Effector memory CD4-positive, alpha-beta T cell (primary cell): ENCODE results near the gene OSBPL5.

Source experiments
- DNase-seq, 3 donors: peaks; one replicate each; pipeline ENCODE4 v3.0.0-alpha.2; 2020
- H3K27ac ChIP-seq: 2 replicates; pipeline ENCODE4 v1.7.0; 2013; ENCODE audit warnings: mild to moderate bottlenecking, low read length, moderate library complexity; ENCODE audit not compliant: insufficient read depth, poor library complexity, severe bottlenecking
- H3K27me3 ChIP-seq: replicated peaks from 2 replicates; pipeline ENCODE4 v1.7.0; 2013; ENCODE audit warnings: mild to moderate bottlenecking, low read length; ENCODE audit not compliant: insufficient read depth, control insufficient read depth, poor library complexity, severe bottlenecking
- H3K36me3 ChIP-seq: 2 replicates; pipeline ENCODE4 v1.7.0; 2013; ENCODE audit warnings: mild to moderate bottlenecking, low read length, moderate library complexity; ENCODE audit not compliant: control insufficient read depth, insufficient read depth
- H3K4me1 ChIP-seq: 2 replicates; pipeline ENCODE4 v1.7.0; 2013; ENCODE audit warnings: low read length, mild to moderate bottlenecking; ENCODE audit not compliant: control insufficient read depth, insufficient read depth, poor library complexity, severe bottlenecking
- H3K4me3 ChIP-seq: 2 replicates; pipeline ENCODE4 v1.7.0; 2013; ENCODE audit warnings: low read length, low read depth, mild to moderate bottlenecking; ENCODE audit not compliant: insufficient read depth, poor library complexity, severe bottlenecking
- H3K9me3 ChIP-seq: 2 replicates; pipeline ENCODE4 v1.7.0; 2013; ENCODE audit warnings: mild to moderate bottlenecking, low read length, moderate library complexity; ENCODE audit not compliant: control insufficient read depth

The OSBPL5 gene

DNA sequence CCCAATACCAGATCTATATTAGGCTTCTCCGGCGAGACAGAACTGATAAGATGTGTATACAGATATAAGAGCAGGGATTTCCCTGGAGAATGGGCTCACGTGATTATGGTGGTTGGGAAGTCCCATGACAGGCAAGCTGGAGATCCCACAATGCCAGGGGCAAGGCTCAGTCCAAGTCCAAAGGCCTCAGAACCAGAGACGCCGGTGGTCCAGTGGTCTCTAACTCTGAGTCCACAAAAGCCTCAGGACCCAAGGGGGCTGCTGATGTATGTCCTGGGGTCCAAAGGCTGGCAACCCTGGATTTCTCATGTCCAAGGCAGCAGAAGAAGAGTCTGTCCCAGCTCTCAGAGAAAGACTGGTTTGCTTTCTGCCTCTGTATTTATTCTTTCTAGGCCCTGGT, 15.8 kb upstream of the OSBPL5 start:
- no peaks in the 10 kb centered on the region for H3K27me3 ChIP-seq
- no peak for DNase-seq
- no peaks in the 10 kb centered on the region for H3K36me3 ChIP-seq
- H3K4me1 ChIP-seq: no peaks in the 10 kb centered on the region
- no peak overlapping the region for H3K4me3 ChIP-seq
- H3K27ac ChIP-seq: no peak overlapping the region
- H3K9me3 ChIP-seq: peaks cover 4% of the 10 kb centered on the region

DNA sequence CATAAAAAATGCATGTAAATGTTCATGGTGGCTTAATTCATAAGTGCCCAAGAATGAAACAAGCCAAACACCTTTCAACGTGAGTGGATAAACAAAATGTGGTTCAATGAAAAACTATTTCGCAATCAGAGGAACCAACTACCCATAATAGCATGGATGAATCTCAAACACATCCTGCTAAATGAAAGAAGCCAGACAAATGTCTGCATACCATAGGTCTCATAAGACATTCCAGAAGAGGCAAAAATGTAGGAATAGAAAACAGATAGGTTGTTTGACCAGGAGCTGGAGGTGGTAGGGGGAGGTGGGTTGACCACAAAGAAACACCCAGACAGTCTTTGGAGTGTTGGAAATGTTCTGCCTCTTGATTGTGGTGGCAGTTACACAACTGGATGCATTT, 13.2 kb upstream of the OSBPL5 start:
- DNase-seq: no peak
- Histone ChIP-seq H3K36me3 (no peaks in the 10 kb centered on the region), H3K9me3 (peaks cover 4% of the 10 kb centered on the region), H3K4me1 (no peaks in the 10 kb centered on the region), H3K4me3 (no peak overlapping the region), H3K27ac (no peak overlapping the region), H3K27me3 (no peaks in the 10 kb centered on the region)

DNA sequence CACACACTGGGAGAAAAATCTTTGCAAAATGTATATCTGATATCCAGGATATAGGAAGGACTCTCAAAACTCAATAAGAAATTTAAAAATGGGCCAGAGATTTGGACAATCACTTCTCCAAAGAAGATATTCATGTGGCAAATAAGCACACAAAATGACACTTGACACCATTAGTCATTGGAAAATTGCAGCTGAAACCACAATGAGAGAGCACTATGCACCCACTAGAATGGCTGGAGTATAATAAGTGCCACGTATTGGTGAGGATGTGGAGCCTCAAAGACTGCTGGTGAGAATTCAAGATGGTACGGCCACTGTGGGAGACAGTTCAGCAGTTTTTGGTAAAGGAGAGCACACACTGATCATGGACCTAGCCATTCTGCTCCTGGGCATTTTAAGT, 12.8 kb upstream of the OSBPL5 start:
- peaks cover 4% of the 10 kb centered on the region for H3K9me3 ChIP-seq
- DNase-seq: no peak
- no peak overlapping the region for H3K27ac ChIP-seq
- H3K36me3 ChIP-seq: no peaks in the 10 kb centered on the region
- no peaks in the 10 kb centered on the region for H3K4me1 ChIP-seq
- no peaks in the 10 kb centered on the region for H3K27me3 ChIP-seq
- no peak overlapping the region for H3K4me3 ChIP-seq

DNA sequence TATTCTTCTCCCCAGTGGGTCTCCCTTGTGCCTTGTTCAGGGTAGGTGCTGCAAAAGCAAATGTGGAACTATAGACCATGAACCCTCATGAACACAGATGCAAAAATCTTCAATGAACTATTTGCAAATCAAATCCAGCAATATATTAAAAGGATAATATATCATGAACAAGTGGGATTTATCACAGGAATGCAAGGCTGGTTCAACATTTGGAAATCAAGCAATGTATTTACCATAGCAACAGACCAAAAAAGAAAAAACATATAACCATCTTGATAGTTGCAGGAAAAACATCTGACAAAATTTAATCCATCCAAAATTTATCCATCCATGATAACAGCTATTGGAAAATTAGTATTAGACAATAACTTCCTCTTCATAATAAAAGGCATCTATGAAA, 11.4 kb upstream of the OSBPL5 start:
- DNase-seq: no peak
- no peak overlapping the region for H3K27ac ChIP-seq
- no peaks in the 10 kb centered on the region for H3K36me3 ChIP-seq
- H3K9me3 ChIP-seq: peaks cover 4% of the 10 kb centered on the region
- no peaks in the 10 kb centered on the region for H3K27me3 ChIP-seq
- no peaks in the 10 kb centered on the region for H3K4me1 ChIP-seq
- H3K4me3 ChIP-seq: no peak overlapping the region

DNA sequence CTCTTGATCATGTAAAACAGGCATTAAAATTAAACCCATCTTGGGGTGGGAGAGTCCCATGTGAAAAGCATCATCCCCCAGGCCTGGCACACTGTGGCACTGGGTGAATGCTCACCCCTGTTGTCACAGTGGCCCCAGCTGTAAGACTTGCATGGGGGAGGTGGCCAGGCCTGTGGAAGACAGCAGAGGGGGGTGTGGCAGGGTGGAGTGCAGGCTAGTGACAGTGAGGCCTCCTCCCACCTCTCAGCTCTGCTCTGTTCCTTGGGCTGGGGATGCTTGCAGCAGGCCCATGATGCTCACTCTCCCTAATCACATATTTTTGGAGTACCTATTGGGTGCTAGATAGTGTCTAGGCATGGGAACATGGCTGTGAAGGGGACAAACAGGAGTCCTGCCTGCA, 10.1 kb upstream of the OSBPL5 start:
- H3K27ac ChIP-seq: no peak overlapping the region
- no peaks in the 10 kb centered on the region for H3K27me3 ChIP-seq
- H3K4me3 ChIP-seq: no peak overlapping the region
- no peaks in the 10 kb centered on the region for H3K4me1 ChIP-seq
- DNase-seq: no peak
- peaks cover 4% of the 10 kb centered on the region for H3K9me3 ChIP-seq
- no peaks in the 10 kb centered on the region for H3K36me3 ChIP-seq

DNA sequence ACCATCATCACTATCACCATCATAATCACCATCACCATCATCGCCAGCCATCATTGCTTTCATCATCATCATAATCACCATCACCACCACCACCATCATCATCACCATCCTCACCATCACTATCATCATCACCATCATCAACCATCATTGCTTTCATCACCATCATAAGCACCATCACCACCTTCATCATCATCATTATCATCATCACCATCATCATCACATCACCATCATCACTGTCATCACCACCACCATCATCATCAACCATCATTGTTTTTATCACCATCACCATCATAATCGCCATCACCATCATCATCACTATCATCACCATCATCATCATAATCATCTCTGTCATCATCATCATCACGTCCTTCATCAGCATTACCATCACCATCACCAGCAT, 9.3 kb upstream of the OSBPL5 start:
- Histone ChIP-seq H3K27ac (no peak overlapping the region), H3K4me3 (no peak overlapping the region), H3K9me3 (peaks cover 4% of the 10 kb centered on the region), H3K4me1 (no peaks in the 10 kb centered on the region), H3K27me3 (no peaks in the 10 kb centered on the region), H3K36me3 (no peaks in the 10 kb centered on the region)
- DNase-seq: no peak

DNA sequence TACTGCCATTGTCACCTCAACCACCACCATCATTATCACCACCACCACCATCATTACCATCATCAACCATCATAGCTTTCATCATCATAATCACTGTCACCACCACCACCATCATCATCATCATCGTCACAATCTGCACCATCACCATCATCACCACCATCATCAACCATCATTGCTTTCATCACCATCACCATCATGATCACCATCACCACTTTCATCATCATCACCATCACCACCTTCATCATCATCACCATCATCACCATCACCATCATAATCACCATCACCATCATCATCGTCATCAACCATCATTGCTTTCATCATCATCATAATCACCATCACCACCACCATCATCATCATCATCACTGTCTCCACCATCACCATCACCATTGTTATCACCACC, 8.7 kb upstream of the OSBPL5 start:
- H3K4me3 ChIP-seq: no peak overlapping the region
- no peaks in the 10 kb centered on the region for H3K4me1 ChIP-seq
- DNase-seq: no peak
- peaks cover 4% of the 10 kb centered on the region for H3K9me3 ChIP-seq
- H3K36me3 ChIP-seq: no peaks in the 10 kb centered on the region
- no peak overlapping the region for H3K27ac ChIP-seq
- peaks cover 4% of the 10 kb centered on the region for H3K27me3 ChIP-seq

DNA sequence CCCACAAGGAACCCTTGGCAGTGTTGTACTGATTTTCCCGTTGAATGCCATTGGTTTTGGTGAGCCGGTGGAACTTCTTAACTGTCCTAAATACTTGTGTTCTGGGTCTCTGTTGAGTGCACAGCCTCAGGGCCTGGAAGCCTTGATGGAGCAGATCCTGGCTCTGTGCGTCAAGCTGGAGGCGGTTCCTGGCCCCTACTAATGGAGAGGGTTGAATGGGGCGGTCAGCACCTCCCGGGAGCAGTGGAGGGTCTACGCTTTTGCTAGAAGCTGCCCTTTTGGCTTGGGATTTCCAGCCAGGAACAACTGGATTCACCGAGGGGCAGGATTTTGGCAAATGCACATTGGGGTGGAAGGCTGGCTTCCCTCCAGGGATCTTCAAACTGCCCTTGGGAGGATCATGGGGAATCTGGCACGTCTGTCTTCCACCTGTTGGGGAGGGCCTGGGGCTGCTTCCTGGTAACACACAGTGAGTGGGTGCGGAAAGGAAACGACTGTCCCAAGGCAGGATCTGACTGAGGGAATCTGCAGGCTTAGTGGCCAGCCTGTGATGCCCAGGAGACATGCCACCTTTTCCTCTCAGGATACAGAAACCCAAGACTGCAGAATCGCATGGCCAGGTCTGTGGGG, 6.9 kb upstream of the OSBPL5 start:
- Histone ChIP-seq H3K36me3 (no peaks in the 10 kb centered on the region), H3K4me1 (no peaks in the 10 kb centered on the region), H3K27me3 (peaks cover 4% of the 10 kb centered on the region), H3K9me3 (peaks cover 4% of the 10 kb centered on the region), H3K27ac (no peak overlapping the region), H3K4me3 (no peak overlapping the region)
- DNase-seq: no peak

DNA sequence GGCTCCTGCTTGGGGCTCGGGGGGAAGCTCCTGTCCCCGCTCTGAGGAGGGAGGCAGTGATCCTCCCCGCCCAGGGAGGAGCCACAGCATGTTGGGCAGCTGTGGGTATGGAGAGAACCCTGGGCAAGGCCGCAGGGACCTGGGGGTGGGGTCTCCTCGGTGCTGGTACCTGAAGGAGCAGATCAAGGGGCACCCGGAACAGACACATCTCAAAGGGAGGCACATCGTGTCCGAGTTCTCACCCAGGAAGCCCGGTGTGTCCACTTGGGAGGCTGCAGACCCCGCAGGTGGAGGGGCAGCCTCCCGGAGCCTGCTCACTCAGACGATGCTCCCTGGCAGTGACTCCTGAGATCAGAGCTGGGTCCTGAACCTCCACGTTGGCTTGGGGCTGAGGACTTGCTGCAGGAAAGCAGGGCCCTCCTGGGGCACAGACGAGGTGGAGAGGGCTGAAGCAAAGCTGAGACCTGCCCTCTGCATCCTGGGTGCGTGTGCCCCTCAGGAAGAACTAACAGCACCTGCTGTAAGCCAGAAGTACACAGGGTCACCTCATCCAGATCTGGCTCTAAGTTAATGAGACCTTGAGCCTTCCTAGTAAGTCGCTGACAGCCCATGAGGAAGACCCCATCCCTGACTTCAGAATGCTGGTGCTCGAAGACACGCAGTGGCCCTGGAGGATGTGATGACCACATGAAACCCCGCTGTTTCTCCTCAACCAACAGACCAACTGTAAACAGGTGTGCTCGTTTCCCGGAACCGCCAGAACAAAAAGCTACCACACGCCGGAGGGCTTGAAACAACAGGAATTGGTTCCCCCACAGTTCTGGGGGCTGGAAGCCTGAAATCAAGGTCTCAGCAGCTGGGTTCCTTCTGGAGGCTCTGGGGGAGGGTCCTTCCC, 5.9 kb upstream of the OSBPL5 start:
- peaks cover under 1% of the 10 kb centered on the region for H3K9me3 ChIP-seq
- no peaks in the 10 kb centered on the region for H3K36me3 ChIP-seq
- H3K27ac ChIP-seq: no peak overlapping the region
- peaks cover 4% of the 10 kb centered on the region for H3K4me1 ChIP-seq
- DNase-seq: no peak
- peaks cover 4% of the 10 kb centered on the region for H3K27me3 ChIP-seq
- H3K4me3 ChIP-seq: no peak overlapping the region

DNA sequence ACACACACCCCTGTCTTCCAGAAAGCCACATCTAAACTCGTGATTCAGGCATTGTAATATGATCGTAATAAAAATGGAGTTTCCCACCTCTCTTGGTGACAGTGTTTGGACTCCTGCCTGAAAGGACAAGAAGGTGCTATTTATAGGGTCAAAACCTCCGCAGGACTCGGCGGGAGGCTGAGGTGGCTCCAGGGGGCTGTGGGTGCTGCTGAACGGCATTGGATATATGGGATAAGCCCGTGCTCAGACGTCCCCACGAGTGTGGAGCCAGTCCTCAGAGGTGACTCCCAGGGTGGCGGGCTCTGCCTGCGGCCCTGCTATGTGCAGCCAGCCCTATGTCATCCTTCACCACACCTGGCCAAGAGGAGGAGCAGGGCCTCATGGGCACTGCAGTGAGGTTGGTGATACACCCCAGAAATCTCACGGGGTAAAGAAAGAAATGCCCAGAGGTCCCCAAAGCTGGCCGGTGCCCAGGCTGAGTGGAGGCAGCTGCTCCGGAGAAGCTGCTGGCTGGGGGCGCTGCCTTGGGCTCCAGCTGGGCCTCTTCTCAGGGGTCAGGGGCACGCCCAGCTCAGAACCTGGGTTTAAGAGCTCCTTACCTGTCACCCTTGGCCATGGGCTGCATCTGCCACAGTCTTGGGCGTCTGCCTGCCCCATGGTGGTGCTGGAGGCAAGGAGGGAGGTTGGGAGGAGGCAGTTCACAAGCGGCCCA, 5.1 kb upstream of the OSBPL5 start:
- no peak overlapping the region for H3K27ac ChIP-seq
- no peak for DNase-seq
- H3K9me3 ChIP-seq: no peaks in the 10 kb centered on the region
- peaks cover 4% of the 10 kb centered on the region for H3K27me3 ChIP-seq
- peaks cover 12% of the 10 kb centered on the region for H3K4me1 ChIP-seq
- H3K4me3 ChIP-seq: no peak overlapping the region
- no peaks in the 10 kb centered on the region for H3K36me3 ChIP-seq
